K562 (cell line): ENCODE measurements around the gene PPTC7. TPM values are rescaled to one million over a fixed set of nuclear protein-coding genes. Genes with fewer than 3 reads are reported as not detected.

Experiments
- ATAC-seq: fragments of 200-7000 bp; cut with Tn5 transposase; 3 replicates; pipeline ENCODE4 v1.9.1; 2020; ENCODE audit warnings: moderate library complexity
- BruUV-seq: library from RNA; stranded (reverse); fragments of 400-500 nt; replicated peaks from 2 replicates; lab custom pipeline; 2021; lab: Mats Ljungman, UMichigan
- CTCF ChIA-PET: fragments of 300-600 bp; formaldehyde crosslinking; extraction: SDS; loops from one replicate; lab custom pipeline; 2021; ENCODE audit warnings: low intra/inter-chr PET ratio; lab: Yijun Ruan, JAX
- POLR2A ChIA-PET: fragments of 300-600, 350-650 bp; sonication (Branson Sonifier 250); formaldehyde crosslinking; extraction: SDS; loops from one replicate; lab custom pipeline; 2021; ENCODE audit warnings: antibody characterized with exemption, inconsistent platforms; lab: Yijun Ruan, JAX
- DNase-seq, 4 experiments: peaks; one replicate each; pipeline versions ENCODE4 v3.0.0 to v3.0.0-alpha.2; 2011 to 2018; ENCODE audit warnings: low spot score in 3 of 4, mixed read lengths in 3 of 4; ENCODE audit errors: extremely low read depth in 1 of 4
- FAIRE-seq: peaks from 2 replicates; lab custom pipeline; 2011; peaks lifted over from hg19 to GRCh38; lab: Jason Lieb, UNC
- H2AFZ ChIP-seq: 2 replicates; pipeline ENCODE4 v1.6.0; 2011; ENCODE audit warnings: low read depth, low read length, control low read depth, inconsistent platforms
- H3K27ac ChIP-seq: fragments of 200-600 bp; 3 replicates; pipeline ENCODE4 v1.8.0; 2011; ENCODE audit warnings: low read depth, mild to moderate bottlenecking, control low read depth, inconsistent platforms, low read length, moderate library complexity, mixed read lengths; ENCODE audit errors: extremely low read depth
- H3K27me3 ChIP-seq, 2 experiments: fragments of 300-600 bp in 1 of 2; 2 replicates in 1 of 2; 3 replicates in 1 of 2; pipeline versions ENCODE4 v1.6.0 to v1.8.0; 2011; ENCODE audit warnings: inconsistent platforms in 2 of 2, low read length in 2 of 2, mild to moderate bottlenecking in 1 of 2, mixed read lengths in 1 of 2, moderate library complexity in 1 of 2; ENCODE audit not compliant: control insufficient read depth in 2 of 2, insufficient read depth in 2 of 2
- H3K36me3 ChIP-seq: fragments of 300-600 bp; 3 replicates; pipeline ENCODE4 v1.8.0; 2011; ENCODE audit warnings: mild to moderate bottlenecking, low read length, inconsistent platforms; ENCODE audit not compliant: control insufficient read depth, insufficient read depth
- H3K4me1 ChIP-seq, 2 experiments: fragments of 200-600 bp in 1 of 2; replicated peaks in 1 of 2; 2 replicates in 1 of 2; 3 replicates in 1 of 2; pipeline versions ENCODE4 v1.5.1 to v1.8.0; 2011; ENCODE audit warnings: inconsistent platforms in 2 of 2, low read length in 2 of 2, mild to moderate bottlenecking in 1 of 2, mixed read lengths in 1 of 2, moderate library complexity in 1 of 2; ENCODE audit not compliant: control insufficient read depth in 2 of 2, insufficient read depth in 2 of 2
- H3K4me2 ChIP-seq: 2 replicates; pipeline ENCODE4 v1.6.1; 2011; ENCODE audit warnings: low read length, control low read depth, inconsistent platforms, mixed read lengths; ENCODE audit not compliant: insufficient read depth
- H3K4me3 ChIP-seq: fragments of 200-600 bp; sonication (generic), shearing (Covaris generic); 2 replicates; pipeline ENCODE4 v1.5.1; 2016; ENCODE audit warnings: control low read depth, inconsistent platforms
- H3K79me2 ChIP-seq: fragments of 200-600 bp; 3 replicates; pipeline ENCODE4 v1.8.0; 2011; ENCODE audit warnings: low read length, inconsistent platforms; ENCODE audit not compliant: control insufficient read depth, insufficient read depth
- H3K9ac ChIP-seq, 2 experiments: 2 replicates each; pipeline versions ENCODE4 v1.6.0 to v1.6.1; 2011; ENCODE audit warnings: low read depth in 2 of 2, low read length in 2 of 2, control low read depth in 1 of 2, inconsistent platforms in 1 of 2, mild to moderate bottlenecking in 1 of 2, mixed read lengths in 1 of 2; ENCODE audit not compliant: insufficient read depth in 1 of 2
- H3K9me1 ChIP-seq: one replicate; pipeline ENCODE4 v1.6.0; 2011; ENCODE audit warnings: inconsistent platforms, mild to moderate bottlenecking, low read length, moderate library complexity; ENCODE audit not compliant: control insufficient read depth, insufficient read depth
- H3K9me3 ChIP-seq: replicated peaks from 2 replicates; pipeline ENCODE4 v1.5.1; 2011; ENCODE audit warnings: low read depth, low read length, inconsistent platforms; ENCODE audit not compliant: control insufficient read depth, insufficient read depth
- H4K20me1 ChIP-seq: replicated peaks from 2 replicates; pipeline ENCODE4 v1.6.1; 2011; ENCODE audit warnings: low read length, inconsistent platforms, mixed read lengths; ENCODE audit not compliant: control insufficient read depth, insufficient read depth
- CEBPB ChIP-seq: fragments of 450-650 bp; IDR thresholded peaks from 2 replicates; pipeline ENCODE4 v1.6.1; 2016; ENCODE audit warnings: missing genetic modification characterization, missing compliant biosample characterization
- EWSR1 ChIP-seq: fragments of 450-650 bp; IDR thresholded peaks from 2 replicates; pipeline ENCODE4 v1.6.1; 2018; ENCODE audit warnings: borderline replicate concordance, mild to moderate bottlenecking, low read depth, moderate library complexity; ENCODE audit not compliant: partially characterized antibody
- ZNF695 ChIP-seq: fragments of 450-650 bp; formaldehyde crosslinking; IDR thresholded peaks from 2 replicates; pipeline ENCODE4 v1.4.0; 2020; ENCODE audit warnings: mild to moderate bottlenecking, moderate library complexity
- WGBS: fragments of 100-300 bp; shearing (Covaris generic); methylation state at CpG from one replicate; pipeline ENCODE4 v1.1.6; 2016; ENCODE audit warnings: low coverage, mixed read lengths; ENCODE audit not compliant: insufficient coverage; ENCODE audit errors: missing lambda C conversion rate; 5-methylcytosine and 5-hydroxymethylcytosine counted together
- in situ Hi-C: fragments of 300-500 bp; cut with MboI; formaldehyde crosslinking; loops from 4 replicates; pipeline ENCODE4 v1.15.0; 2018; ENCODE audit warnings: inconsistent platforms, mixed read lengths
- intact Hi-C: fragments of 100-400 bp; cut with micrococcal nuclease; formaldehyde crosslinking; loops from 2 replicates; pipeline ENCODE4 v1.14.2; 2022
- polyA plus RNA-seq, 8 experiments: library from polyadenylated mRNA; depleted of rRNA in 4 of 8; stranded (reverse) in 5 of 8; unstranded in 3 of 8; fragments of >200 nt; fragmentation: Nextera tagmentation in 2 of 8; fragmentation: Illumina TruSeq in 1 of 8; extraction: Ambion mirVana in 2 of 8; extraction: Trizol in 1 of 8; gene quantifications; 2 replicates each; pipeline versions ENCODE4 v1.2.1 to v1.2.3, GENCODE V29; 2011 to 2014; ENCODE audit warnings: inconsistent platforms in 1 of 8, missing spikeins in 1 of 8
- total RNA-seq, 7 experiments: library from RNA; depleted of rRNA in 6 of 7; stranded (reverse); fragments of >200 nt in 6 of 7; fragmentation: Illumina TruSeq in 2 of 7; extraction: Trizol in 2 of 7; gene quantifications; 2 replicates each; pipeline versions ENCODE4 v1.2.1 to v1.2.3, GENCODE V29; 2011 to 2021; ENCODE audit warnings: low replicate concordance in 1 of 7
- TF ChIP-seq, protein P1 (sequence below): fragments of 250-450 bp; sonication (Bioruptor Pico); IDR thresholded peaks from 2 replicates; pipeline ENCODE4 v1.8.0; 2022; ENCODE audit warnings: moderate library complexity, mild to moderate bottlenecking, inconsistent platforms

Gene PPTC7
- total and polyA plus RNA-seq, 9 of the 15 experiments (the other 6 are each of a cell fraction or from before 2014, with no cell fraction given) = 2.6 to 23.1 (median 11.9) TPM

DNA sequence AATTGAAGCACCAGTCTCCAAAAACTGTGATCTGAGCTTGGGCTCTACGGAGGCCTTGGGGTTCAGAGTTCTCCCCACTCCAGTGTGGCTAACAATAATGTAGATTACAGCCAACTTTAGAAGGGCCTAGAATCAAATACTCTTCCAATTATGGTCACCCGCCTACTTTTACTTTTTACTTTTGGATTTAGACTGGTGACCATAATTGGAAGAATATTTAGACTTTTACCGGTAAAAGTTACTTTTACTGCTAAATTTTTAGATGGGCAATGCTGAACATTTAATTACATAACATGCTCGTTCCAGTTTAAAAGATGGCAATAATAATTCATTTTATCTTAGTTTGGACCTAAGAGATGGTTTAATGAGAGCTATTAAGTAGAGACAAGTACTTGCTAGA is 39.2 kb downstream of the PPTC7 start:
- Histone ChIP-seq H3K4me3 (no peak overlapping the region), H3K9me1 (no peaks in the 10 kb centered on the region), H3K4me1 (peaks cover 2 to 4% of the 10 kb centered on the region in 2 experiments; a peak in 2 of 5 replicates), H3K27me3 (no peaks in the 10 kb centered on the region), H2AFZ (no peak overlapping the region), H3K27ac (no peak overlapping the region), H4K20me1 (no peaks in the 10 kb centered on the region), H3K9ac (peak overlapping the region in 1 of 2 experiments; percentile 73; a peak in 1 of 4 replicates), H3K36me3 (peaks cover 68% of the 10 kb centered on the region), H3K79me2 (peaks cover 25% of the 10 kb centered on the region), H3K9me3 (no peaks in the 10 kb centered on the region), H3K4me2 (no peak overlapping the region)
- no TSS peak for BruUV-seq
- 99% methylated on average over 4 of the region's 4 CpGs for WGBS
- TF ChIP-seq EWSR1 = no peak
- TF ChIP-seq ZNF695 (CRISPR knock-in tag) = no peak
- TF ChIP-seq CEBPB (tag) = no peak
- TF ChIP-seq, protein P1, sequence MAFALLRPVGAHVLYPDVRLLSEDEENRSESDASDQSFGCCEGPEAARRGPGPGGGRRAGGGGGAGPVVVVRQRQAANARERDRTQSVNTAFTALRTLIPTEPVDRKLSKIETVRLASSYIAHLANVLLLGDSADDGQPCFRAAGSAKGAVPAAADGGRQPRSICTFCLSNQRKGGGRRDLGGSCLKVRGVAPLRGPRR = no peak
- CTCF ChIA-PET = no interaction called here
- DNase-seq (no peak), ATAC-seq (no peak), FAIRE-seq (no peak)
- intact Hi-C loops (no loop called here), in situ Hi-C loops (no loop called here)
- POLR2A ChIA-PET = interaction anchor here (0.6 to 1.1 kb wide), 4 partner anchors 10 to 342 kb away, joined by 3 to 4 read pairs (median 4); no protein-coding TSS in a partner anchor
